ENCODE results near the gene SNX21.
A peak's percentile ranks its signal among the peaks of the same experiment; 100 is the strongest.

The SNX21 gene

GRCh38 chr20:45883100-45883469, 49.5 kb downstream of the SNX21 start:
- no peak for DNase-seq

- DNase-seq: no peak
Observed at GRCh38 chr20:45886590-45887345, 53.2 kb downstream of the SNX21 start.

GRCh38 chr20:45887346-45887715, 53.7 kb downstream of the SNX21 start, which contains the start of gene SPATA25:
Gene SPATA25, minus strand, starts transcription at chr20:45887622. Its CDS starts 32 bp downstream, at chr20:45887590.
- DNase-seq: no peak

GRCh38 chr20:45888681-45889080, 55.1 kb downstream of the SNX21 start:
- no peak for DNase-seq

- DNase-seq: peak; percentile 88
Observed at GRCh38 chr20:45890077-45890984, 56.7 kb downstream of the SNX21 start.

DNA sequence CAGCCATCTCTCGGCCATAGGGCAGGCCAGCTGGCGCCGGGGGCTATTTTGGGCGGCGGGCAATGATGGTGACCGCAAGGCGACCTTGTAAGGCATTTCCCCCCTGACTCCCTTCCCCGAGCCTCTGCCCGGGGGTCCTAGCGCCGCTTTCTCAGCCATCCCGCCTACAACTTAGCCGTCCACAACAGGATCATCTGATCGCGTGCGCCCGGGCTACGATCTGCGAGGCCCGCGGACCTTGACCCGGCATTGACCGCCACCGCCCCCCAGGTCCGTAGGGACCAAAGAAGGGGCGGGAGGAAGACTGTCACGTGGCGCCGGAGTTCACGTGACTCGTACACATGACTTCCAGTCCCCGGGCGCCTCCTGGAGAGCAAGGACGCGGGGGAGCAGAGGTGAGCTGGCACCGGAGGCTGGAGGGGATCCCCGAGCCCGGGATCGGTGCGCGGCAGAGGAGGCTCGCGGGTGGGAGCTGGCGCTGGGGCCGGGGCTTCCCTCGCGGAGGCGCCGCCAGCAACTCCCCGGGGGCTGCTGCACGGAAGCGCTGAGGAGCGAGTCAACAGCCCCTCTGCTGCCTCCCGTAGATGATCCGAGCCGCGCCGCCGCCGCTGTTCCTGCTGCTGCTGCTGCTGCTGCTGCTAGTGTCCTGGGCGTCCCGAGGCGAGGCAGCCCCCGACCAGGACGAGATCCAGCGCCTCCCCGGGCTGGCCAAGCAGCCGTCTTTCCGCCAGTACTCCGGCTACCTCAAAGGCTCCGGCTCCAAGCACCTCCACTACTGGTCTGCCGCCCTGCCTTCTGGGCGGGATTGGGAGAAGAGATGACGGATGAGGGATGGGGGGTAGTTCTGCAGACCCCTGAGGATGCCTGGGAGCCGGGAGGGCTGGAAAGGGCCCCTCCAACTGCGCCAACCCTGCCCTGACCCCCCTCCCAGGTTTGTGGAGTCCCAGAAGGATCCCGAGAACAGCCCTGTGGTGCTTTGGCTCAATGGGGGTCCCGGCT, 57.7 kb downstream of the SNX21 start, which contains the start of the genes CTSA and NEURL2:
Gene CTSA, plus strand, starts transcription at position 351 of the 999 bp plus-strand sequence. Its CDS starts 234 bp downstream, at position 585.
Gene NEURL2, minus strand, starts transcription at position 224 of the 999 bp plus-strand sequence. Its CDS starts 217 bp downstream, at position 7.
- peak; percentile 94 for DNase-seq

DNA sequence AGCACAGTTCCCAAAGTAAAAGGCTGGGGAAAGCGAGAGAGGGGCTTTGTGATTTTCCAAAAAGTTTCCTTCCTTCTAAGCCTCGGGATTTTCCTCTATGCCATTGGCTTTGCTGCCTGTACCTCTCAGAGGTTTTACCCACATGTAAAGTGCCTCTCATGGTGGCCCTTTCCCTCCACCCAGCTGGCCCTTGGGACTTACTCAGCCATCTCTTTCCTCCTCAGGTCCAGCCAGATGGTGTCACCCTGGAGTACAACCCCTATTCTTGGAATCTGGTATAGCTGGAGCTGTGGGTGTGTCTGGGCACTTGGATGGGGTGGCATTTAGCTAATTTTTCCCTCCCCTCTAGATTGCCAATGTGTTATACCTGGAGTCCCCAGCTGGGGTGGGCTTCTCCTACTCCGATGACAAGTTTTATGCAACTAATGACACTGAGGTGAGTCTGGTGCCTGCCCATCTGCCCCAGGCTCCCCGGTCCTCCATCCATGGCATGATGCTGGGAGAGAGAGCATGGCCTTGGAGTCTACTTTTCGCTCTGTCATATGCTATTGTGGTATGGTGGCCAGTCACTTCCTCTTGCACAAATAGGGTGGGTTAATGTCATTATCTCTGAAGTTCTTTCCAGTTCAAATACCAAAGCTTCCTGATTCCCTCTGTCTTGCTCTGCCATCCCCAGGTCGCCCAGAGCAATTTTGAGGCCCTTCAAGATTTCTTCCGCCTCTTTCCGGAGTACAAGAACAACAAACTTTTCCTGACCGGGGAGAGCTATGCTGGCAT, 58.6 kb downstream of the SNX21 start:
- peak; percentile 66 for DNase-seq

Data from hematopoietic multipotent progenitor cell treated with erythropoietin and hydrocortisone succinate and interleukin-3 and kit ligand, for 4 days (in vitro differentiated cells).